ENCODE results near the gene C20orf144. TPM values are rescaled to one million over a fixed set of nuclear protein-coding genes. Genes with fewer than 3 reads are reported as not detected.

C20orf144 gene
- total RNA-seq, 1 experiment from 2014 or later, result not detected

DNA sequence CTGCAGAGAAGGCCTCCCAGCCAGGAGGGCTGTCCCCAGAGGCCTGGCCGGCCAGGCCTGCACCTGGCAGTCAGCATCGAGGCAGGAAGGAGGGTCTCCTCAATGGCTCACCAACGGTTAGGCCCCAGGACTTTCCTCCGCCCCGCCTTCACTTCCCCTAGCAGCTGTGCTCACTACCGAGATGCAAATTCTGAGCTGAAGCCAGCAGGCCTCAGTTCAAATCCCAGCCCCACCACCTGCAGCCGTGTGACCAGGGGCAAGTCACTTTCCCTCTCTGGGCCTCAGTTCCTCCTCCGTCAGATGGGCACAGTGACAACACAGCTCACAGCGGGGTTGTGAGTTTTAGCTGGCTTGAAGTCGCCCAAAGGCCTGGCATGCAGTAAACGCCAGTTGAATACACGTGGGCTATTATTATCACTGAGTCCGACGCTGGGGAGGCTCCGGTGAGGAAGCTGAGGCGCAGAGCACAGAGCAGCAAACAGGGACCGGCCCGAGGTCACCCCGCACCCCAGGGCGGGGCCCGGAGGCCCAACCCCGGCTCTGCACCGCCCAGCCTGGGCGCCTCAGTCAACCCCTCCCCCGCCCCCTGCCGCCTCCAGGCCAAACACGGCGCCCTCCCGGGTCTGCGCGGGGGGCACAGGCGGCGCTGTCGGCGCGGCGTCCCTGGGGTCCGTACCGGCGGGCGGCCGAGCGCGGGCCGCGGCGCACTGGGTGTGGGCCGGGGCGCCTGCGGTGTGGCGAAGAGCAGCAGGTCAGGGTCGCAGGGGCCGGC lies 23.4 kb downstream of the C20orf144 start:
- Histone ChIP-seq H3K27ac (ENCODE audit: low read length) (no peak overlapping the region), H3K4me1 (ENCODE audit: insufficient read depth, low read length) (peaks cover 18% of the 10 kb centered on the region), H3K4me2 (ENCODE audit: low read length) (peak overlapping the region; percentile 95), H3K9me2 (replicated peaks; ENCODE audit: low read length) (no peaks in the 10 kb centered on the region), H3K4me3 (ENCODE audit: low read length) (peak overlapping the region; percentile 82), H3F3A (ENCODE audit: low read length, unreplicated experiment) (no peaks in the 10 kb centered on the region), H3K9me3 (ENCODE audit: low read length) (no peaks in the 10 kb centered on the region), H2AFZ (ENCODE audit: low read length) (peak overlapping the region; percentile 62), H3K9ac (ENCODE audit: low read length) (peak overlapping the region; percentile 80), H4K20me1 (ENCODE audit: low read length) (peaks cover 27% of the 10 kb centered on the region), H3K36me3 (ENCODE audit: low read depth, low read length) (no peaks in the 10 kb centered on the region; the same call in 1 of the 2 replicates), H3K27me3 (ENCODE audit: low read length) (no peaks in the 10 kb centered on the region), H3K79me2 (ENCODE audit: low read length) (peaks cover 43% of the 10 kb centered on the region)
- ChIA-PET CTCF (no interaction called here), POLR2A (ENCODE audit: unreplicated experiment) (no interaction called here)
- ATAC-seq (peak; percentile 48), DNase-seq (peak; percentile 40)
- TSS peak; percentile 66 for BruUV-seq (replicated peaks)
- intact Hi-C loops (cut with micrococcal nuclease), result loop anchor here (10.0 kb wide), 1 partner anchor 99 kb away; no protein-coding TSS in a partner anchor
- TF ChIP-seq, protein P1, sequence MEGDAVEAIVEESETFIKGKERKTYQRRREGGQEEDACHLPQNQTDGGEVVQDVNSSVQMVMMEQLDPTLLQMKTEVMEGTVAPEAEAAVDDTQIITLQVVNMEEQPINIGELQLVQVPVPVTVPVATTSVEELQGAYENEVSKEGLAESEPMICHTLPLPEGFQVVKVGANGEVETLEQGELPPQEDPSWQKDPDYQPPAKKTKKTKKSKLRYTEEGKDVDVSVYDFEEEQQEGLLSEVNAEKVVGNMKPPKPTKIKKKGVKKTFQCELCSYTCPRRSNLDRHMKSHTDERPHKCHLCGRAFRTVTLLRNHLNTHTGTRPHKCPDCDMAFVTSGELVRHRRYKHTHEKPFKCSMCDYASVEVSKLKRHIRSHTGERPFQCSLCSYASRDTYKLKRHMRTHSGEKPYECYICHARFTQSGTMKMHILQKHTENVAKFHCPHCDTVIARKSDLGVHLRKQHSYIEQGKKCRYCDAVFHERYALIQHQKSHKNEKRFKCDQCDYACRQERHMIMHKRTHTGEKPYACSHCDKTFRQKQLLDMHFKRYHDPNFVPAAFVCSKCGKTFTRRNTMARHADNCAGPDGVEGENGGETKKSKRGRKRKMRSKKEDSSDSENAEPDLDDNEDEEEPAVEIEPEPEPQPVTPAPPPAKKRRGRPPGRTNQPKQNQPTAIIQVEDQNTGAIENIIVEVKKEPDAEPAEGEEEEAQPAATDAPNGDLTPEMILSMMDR (conservative IDR thresholded peaks at IDR 0.05; ENCODE audit: low read depth, low read length), result no peak
- TF ChIP-seq EZH2 (IDR thresholded peaks at IDR 0.05; ENCODE audit: low read length, unreplicated experiment) (no peak), EZH2phosphoT487 (IDR thresholded peaks at IDR 0.05; ENCODE audit: borderline replicate concordance, low read length) (no peak)

DNA sequence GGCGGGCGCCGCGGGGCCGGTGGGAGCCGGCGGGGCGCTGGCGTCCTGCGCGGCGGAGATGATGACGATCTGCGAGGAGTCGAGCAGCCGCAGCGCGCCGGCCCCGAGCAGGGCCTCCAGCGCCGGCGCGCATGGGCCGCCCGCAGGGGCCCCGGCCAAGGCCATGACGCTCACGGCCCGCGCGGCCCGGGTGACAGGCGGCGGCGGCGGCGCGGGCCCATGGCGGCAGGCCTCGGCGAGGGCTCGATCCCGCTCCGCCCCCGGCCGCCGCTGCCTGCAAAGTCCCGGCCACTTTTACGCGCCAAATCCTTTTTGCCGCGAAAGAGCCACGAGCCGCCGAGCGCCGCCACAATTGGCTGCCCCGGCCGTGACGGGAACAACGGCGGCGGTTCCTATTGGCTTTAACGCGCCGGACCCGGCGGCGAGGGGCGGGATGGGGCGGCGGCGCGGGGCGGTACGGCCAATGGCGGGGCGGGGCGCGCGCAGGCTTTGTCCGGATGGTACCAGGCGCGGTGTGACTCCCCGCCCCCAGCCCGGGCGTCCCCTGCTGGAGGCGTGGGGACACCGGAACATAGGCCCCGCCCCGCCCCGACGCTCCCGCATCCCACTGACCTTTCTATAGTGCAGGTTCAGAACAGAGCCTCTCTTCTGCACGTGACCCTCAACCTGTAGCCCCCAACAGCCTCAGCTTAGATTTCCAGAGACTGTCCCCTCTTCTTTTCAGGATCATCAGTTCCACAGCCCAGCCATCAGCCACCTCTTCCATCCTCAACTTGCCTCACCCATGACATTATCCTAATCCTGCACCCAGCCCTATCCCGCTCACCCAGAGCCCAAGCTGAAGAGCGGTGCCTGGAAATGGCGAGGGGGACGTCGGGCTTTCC lies 24.2 kb downstream of the C20orf144 start, which contains the start of gene E2F1:
TSS of gene E2F1 (minus strand) at position 286 of the 884 bp plus-strand sequence. CDS start at position 165, 121 bp downstream.
- H3K27ac ChIP-seq (ENCODE audit: low read length), result no peak within 1 kb of the TSS
- peaks cover 18% of the 10 kb centered on the region for H3K4me1 ChIP-seq (ENCODE audit: insufficient read depth, low read length)
- peak within 1 kb of the TSS; percentile 95 for H3K4me2 ChIP-seq (ENCODE audit: low read length)
- H3K27me3 ChIP-seq (ENCODE audit: low read length), result no peaks in the 10 kb centered on the region
- no peaks in the 10 kb centered on the region for H3K9me3 ChIP-seq (ENCODE audit: low read length)
- ChIA-PET CTCF (no interaction called here), POLR2A (ENCODE audit: unreplicated experiment) (interaction anchor here (0.6 kb wide), 1 partner anchor 8 kb away, joined by 16 read pairs; no protein-coding TSS in a partner anchor)
- intact Hi-C loops (cut with micrococcal nuclease), result loop anchor here (10.0 kb wide), 1 partner anchor 98 kb away; no protein-coding TSS in a partner anchor
- ATAC-seq (peak; percentile 97), DNase-seq (peak; percentile 95)
- TF ChIP-seq EZH2phosphoT487 (IDR thresholded peaks at IDR 0.05; ENCODE audit: borderline replicate concordance, low read length) (no peak), EZH2 (IDR thresholded peaks at IDR 0.05; ENCODE audit: low read length, unreplicated experiment) (no peak)
- TF ChIP-seq, protein P1 (conservative IDR thresholded peaks at IDR 0.05; ENCODE audit: low read depth, low read length), result no peak
- H4K20me1 ChIP-seq (ENCODE audit: low read length), result peaks cover 22% of the 10 kb centered on the region
- BruUV-seq (replicated peaks), result no TSS peak
- H3F3A ChIP-seq (ENCODE audit: low read length, unreplicated experiment), result no peaks in the 10 kb centered on the region
- H3K9ac ChIP-seq (ENCODE audit: low read length), result peak within 1 kb of the TSS; percentile 80
- peak within 1 kb of the TSS; percentile 95 for H2AFZ ChIP-seq (ENCODE audit: low read length)
- no peaks in the 10 kb centered on the region for H3K36me3 ChIP-seq (ENCODE audit: low read depth, low read length)
- H3K79me2 ChIP-seq (ENCODE audit: low read length), result peaks cover 37% of the 10 kb centered on the region
- H3K9me2 ChIP-seq (replicated peaks; ENCODE audit: low read length), result no peaks in the 10 kb centered on the region
- peak within 1 kb of the TSS; percentile 82 for H3K4me3 ChIP-seq (ENCODE audit: low read length)

Measured in PC-3 (cell line).